Dermis lymphatic vessel endothelial cell (primary cell): ENCODE data around the gene SLC25A34. TPM values are rescaled to one million over a fixed set of nuclear protein-coding genes. Genes with fewer than 3 reads are reported as not detected.

Experiments
- total RNA-seq: library from RNA; depleted of rRNA; stranded (reverse); fragments of >200 nt; gene quantifications from 2 replicates; pipeline ENCODE4 v1.2.1, GENCODE V29; 2014

SLC25A34 gene
- 0.22 and 0.34 TPM in 2 replicates for total RNA-seq

GRCh38 chr1:15736038-15736891 is at the start of gene SLC25A34:
Gene SLC25A34, plus strand, starts transcription at chr1:15736258. Its CDS starts 228 bp downstream, at chr1:15736486.

GRCh38 chr1:15742339-15742801 is 6.3 kb downstream of the SLC25A34 start, which contains the start of gene TMEM82:
Gene TMEM82, plus strand, starts transcription at chr1:15742499. Its CDS starts 61 bp downstream, at chr1:15742560.

GRCh38 chr1:15758343-15758931 is 22.4 kb downstream of the SLC25A34 start, which contains the start of gene FBLIM1:
Gene FBLIM1, plus strand, starts transcription at chr1:15758795. Its CDS starts 6,189 bp downstream, at chr1:15764984.

Other genes starting within 250 kb of the SLC25A34 start
- gene CASP9, start 212.0 kb upstream of the SLC25A34 start, total RNA-seq, result 2.4 and 4.4 TPM in 2 replicates
- 10.9 and 11.6 TPM in 2 replicates for gene DNAJC16, start 209.4 kb upstream of the SLC25A34 start, total RNA-seq
- 0.11 and 0.17 TPM in 2 replicates for gene AGMAT, start 151.2 kb upstream of the SLC25A34 start, total RNA-seq
- gene DDI2, start 118.8 kb upstream of the SLC25A34 start, total RNA-seq, result 13.3 and 19.1 TPM in 2 replicates
- 40.6 and 51.8 TPM in 2 replicates for gene PLEKHM2, start 51.9 kb upstream of the SLC25A34 start, total RNA-seq
- not detected in 2 replicates for gene TMEM82, start 6.2 kb downstream of the SLC25A34 start, total RNA-seq
- 85.3 and 96.4 TPM in 2 replicates for gene FBLIM1, start 22.5 kb downstream of the SLC25A34 start, total RNA-seq
- gene UQCRHL, start 71.4 kb downstream of the SLC25A34 start, total RNA-seq, result 4.8 and 6.6 TPM in 2 replicates
- 15.6 and 20.5 TPM in 2 replicates for gene SPEN, start 111.4 kb downstream of the SLC25A34 start, total RNA-seq
- gene ZBTB17, start 239.8 kb downstream of the SLC25A34 start, total RNA-seq, result 29.9 and 34.4 TPM in 2 replicates